Fibroblast of mammary gland (primary cell): ENCODE data around the gene DAPL1.

ENCODE experiments used
- DNase-seq: peaks from one replicate; pipeline ENCODE4 v3.0.0-alpha.2; 2010; ENCODE audit warnings: low read depth
- H3K4me3 ChIP-seq: 2 replicates; pipeline ENCODE4 v1.5.1; 2011; ENCODE audit warnings: low read depth, mild to moderate bottlenecking, low read length, moderate library complexity; ENCODE audit not compliant: control insufficient read depth
- CTCF ChIP-seq: conservative IDR thresholded peaks from 2 replicates; pipeline ENCODE4 v1.5.1; 2011; ENCODE audit warnings: low read depth, low read length, inconsistent platforms; ENCODE audit not compliant: control insufficient read depth, insufficient read depth

DAPL1 gene

DNA sequence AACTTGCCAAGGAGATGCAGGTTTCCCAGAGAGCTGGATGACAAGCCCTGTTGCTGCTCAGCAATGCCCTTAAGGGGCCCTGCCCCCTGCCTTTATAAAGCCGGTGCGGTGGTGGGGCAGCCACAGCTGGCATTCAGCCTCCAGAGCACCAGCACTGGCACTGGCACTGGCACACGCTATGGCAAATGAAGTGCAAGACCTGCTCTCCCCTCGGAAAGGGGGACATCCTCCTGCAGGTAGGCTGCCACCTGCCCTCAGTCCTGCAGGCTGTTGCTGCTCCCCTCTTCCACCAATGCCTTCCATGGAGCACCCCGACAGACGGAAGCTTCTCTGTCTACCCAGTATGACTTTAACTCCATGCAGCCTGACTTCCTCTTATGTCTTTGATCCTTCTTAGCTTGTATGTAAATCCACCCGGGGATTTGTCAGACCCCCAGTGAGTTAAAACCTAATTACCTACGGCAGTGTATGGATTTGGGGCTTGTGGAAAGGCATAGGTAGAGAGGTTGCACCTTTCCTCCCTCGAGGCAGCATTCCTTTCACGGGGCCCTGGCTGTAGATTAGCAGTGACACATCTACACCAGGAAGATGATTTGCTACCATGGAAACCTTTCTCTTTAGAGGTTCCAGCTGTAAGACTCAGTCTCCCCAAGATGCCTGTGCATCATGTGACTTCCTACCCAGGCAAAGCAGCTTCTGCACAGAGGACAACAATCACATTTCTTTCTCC is at the start of gene DAPL1:
Gene DAPL1 (plus strand): TSS at position 123 of the 730 bp plus-strand sequence. CDS start 56 bp downstream, at position 179.
- no peak for TF ChIP-seq CTCF
- DNase-seq = no peak
- no peak within 1 kb of the TSS for H3K4me3 ChIP-seq

GRCh38 chr2:158745866-158746382 is 49.2 kb upstream of the DAPL1 start:
- no peak for TF ChIP-seq CTCF
- no peak for DNase-seq
- H3K4me3 ChIP-seq = no peak overlapping the region

DNA sequence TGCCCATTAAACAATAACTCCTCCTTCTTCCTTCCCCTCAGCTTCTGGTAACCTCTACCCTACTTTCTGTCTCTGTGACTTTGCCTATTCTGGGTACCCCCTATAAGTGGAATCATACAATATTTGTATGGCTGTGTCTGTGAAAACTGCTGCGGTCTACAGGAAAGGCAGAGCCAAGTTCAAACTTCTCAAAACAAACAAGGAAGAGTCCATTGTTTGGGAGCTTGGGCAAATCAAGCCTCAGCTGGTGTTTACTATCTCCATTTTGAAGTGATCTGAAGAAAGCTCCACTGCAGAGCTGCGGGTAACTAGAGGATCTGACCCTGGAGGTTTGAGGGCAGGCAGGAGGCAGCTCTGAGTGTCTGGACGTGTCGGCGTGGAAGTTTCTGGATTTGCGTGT is 48.6 kb upstream of the DAPL1 start:
- no peak for DNase-seq
- TF ChIP-seq CTCF = no peak
- H3K4me3 ChIP-seq = no peak overlapping the region

DNA sequence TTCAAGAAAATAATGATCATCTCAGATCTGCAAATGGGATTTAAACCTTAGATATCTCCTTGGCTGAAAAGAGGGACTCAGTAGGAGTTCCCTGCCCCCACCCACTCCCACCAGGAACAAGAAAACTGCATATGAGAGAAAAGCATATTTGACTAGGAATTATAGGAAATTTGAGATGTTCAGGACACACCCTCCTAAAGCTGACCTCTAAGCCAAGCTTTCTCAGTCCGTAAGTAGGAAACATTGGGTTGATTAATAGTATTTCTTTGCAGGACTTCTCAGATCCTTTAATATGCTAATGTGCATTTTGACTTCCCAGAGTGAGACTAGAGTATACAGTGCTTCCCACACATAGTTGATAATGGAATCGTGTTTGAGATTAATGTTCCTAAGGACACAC is 47.8 kb upstream of the DAPL1 start:
- H3K4me3 ChIP-seq = no peak overlapping the region
- DNase-seq = no peak
- no peak for TF ChIP-seq CTCF

GRCh38 chr2:158748926-158749590 is 46.1 kb upstream of the DAPL1 start:
- DNase-seq = no peak
- TF ChIP-seq CTCF = no peak
- no peak overlapping the region for H3K4me3 ChIP-seq

- DNase-seq = no peak
- no peak overlapping the region for H3K4me3 ChIP-seq
- no peak for TF ChIP-seq CTCF
These were observed 44.5 kb upstream of the DAPL1 start for GRCh38 chr2:158750458-158751125.
